Measurements from ENCODE around the gene ACOX3. TPM values are rescaled to one million over a fixed set of nuclear protein-coding genes. Genes with fewer than 3 reads are reported as not detected.

Gene ACOX3
- total and polyA plus RNA-seq, 2 of the 8 experiments (the other 6 are each of a cell fraction or from before 2014, with no cell fraction given): 2.5 to 9.9 TPM

- H3K56ac ChIP-seq (replicated peaks; ENCODE audit: insufficient read length, low read depth, low read length): no peak overlapping the region
- H2BK20ac ChIP-seq (ENCODE audit: low read length): no peak overlapping the region
- H3K4me3 ChIP-seq (ENCODE audit: extremely low read depth in 1 of 4, insufficient read depth in 2 of 4, low read depth in 3 of 4, low read length in 4 of 4): no peak overlapping the region
- POLR2A ChIA-PET (ENCODE audit: partially characterized antibody): interaction anchor here (1.0 to 1.3 kb wide), 2 partner anchors 9 to 80 kb away, joined by 3 read pairs; no protein-coding TSS in a partner anchor
- H3K9me3 ChIP-seq (ENCODE audit: insufficient read depth in 2 of 2, low read depth in 1 of 2, low read length in 1 of 2): no peaks in the 10 kb centered on the region
- WGBS, 2 experiments (ENCODE audit: extremely low coverage in 1 of 2, insufficient coverage in 1 of 2, insufficient read length in 1 of 2, insufficient replicate concordance in 2 of 2, low coverage in 1 of 2, low lambda C conversion rate in 2 of 2, missing lambda C conversion rate in 1 of 2): 88% methylated on average over 13 of the region's 15 CpGs; no CpG with 5 or more reads in 1 of the 2 experiments
- no peaks in the 10 kb centered on the region for H3K27me3 ChIP-seq (replicated peaks in 1 of 4; ENCODE audit: control insufficient read depth in 3 of 4, extremely low read depth in 1 of 4, insufficient read depth in 3 of 4, low read length in 3 of 4)
- no peaks in the 10 kb centered on the region for H4K20me1 ChIP-seq (replicated peaks in 1 of 2; ENCODE audit: control insufficient read depth in 1 of 2, insufficient read depth in 2 of 2, low read length in 2 of 2)
- no peaks in the 10 kb centered on the region for H3K79me1 ChIP-seq (ENCODE audit: low read depth, low read length)
- peak overlapping the region; percentile 32; the same call in 1 of the 2 replicates for H4K8ac ChIP-seq (ENCODE audit: extremely low read depth, insufficient read depth, low read length)
- no peak overlapping the region for H3K23ac ChIP-seq (ENCODE audit: insufficient read length)
- no peaks in the 10 kb centered on the region for H3K79me2 ChIP-seq (ENCODE audit: control insufficient read depth in 1 of 2, insufficient read depth in 2 of 2, low read length in 2 of 2)
- no peak overlapping the region for H4K5ac ChIP-seq (ENCODE audit: insufficient read length, low read depth, low read length)
- peak overlapping the region; percentile 56; the same call in 1 of the 2 replicates for H2AK5ac ChIP-seq (ENCODE audit: low read depth, low read length)
- no peak overlapping the region for H2BK12ac ChIP-seq (ENCODE audit: low read depth, low read length)
- H3K4ac ChIP-seq (replicated peaks; ENCODE audit: insufficient read length, low read depth, low read length): peak overlapping the region; percentile 62
- H3K9ac ChIP-seq (replicated peaks in 1 of 4; ENCODE audit: extremely low read depth in 1 of 4, low read depth in 3 of 4, low read length in 3 of 4): no peak overlapping the region
- no peaks in the 10 kb centered on the region for H3K36me3 ChIP-seq (ENCODE audit: control insufficient read depth in 2 of 4, insufficient read depth in 4 of 4, low read length in 3 of 4)
- H4K91ac ChIP-seq (replicated peaks; ENCODE audit: insufficient read length, low read length): peak overlapping the region; percentile 78
- FAIRE-seq (no peak), DNase-seq (ENCODE audit: low read depth in 1 of 2, low spot score in 2 of 2) (no peak)
- H3K4me1 ChIP-seq (replicated peaks in 1 of 4; ENCODE audit: control insufficient read depth in 3 of 4, insufficient read depth in 4 of 4, low read length in 3 of 4): peaks cover 0 to 8% (median 6%) of the 10 kb centered on the region in 4 experiments; a peak in 6 of 7 replicates
- no peaks in the 10 kb centered on the region for H3K23me2 ChIP-seq (ENCODE audit: low read depth, low read length)
- H3K18ac ChIP-seq (ENCODE audit: extremely low read depth, low read length): no peak overlapping the region
- CTCF ChIA-PET (ENCODE audit: partially characterized antibody): interaction anchor here (1.0 to 10.4 kb wide), 8 partner anchors 9 to 132 kb away, joined by 3 to 94 read pairs (median 4); no protein-coding TSS in a partner anchor
- H2BK5ac ChIP-seq (ENCODE audit: low read depth, low read length): no peak overlapping the region
- H2AFZ ChIP-seq (ENCODE audit: low read length): no peak overlapping the region
- no peak overlapping the region for H3K14ac ChIP-seq (ENCODE audit: insufficient read length)
- no peak overlapping the region for H3K27ac ChIP-seq (ENCODE audit: low read depth, low read length)
- no peak overlapping the region for H2BK120ac ChIP-seq (replicated peaks; ENCODE audit: low read depth, low read length)
- no peak overlapping the region for H3K4me2 ChIP-seq (ENCODE audit: insufficient read depth in 1 of 2, low read depth in 2 of 2, low read length in 2 of 2)
- H2BK15ac ChIP-seq (ENCODE audit: low read length): no peak overlapping the region
- no peak for TF ChIP-seq TBP (IDR thresholded peaks at IDR 0.05; ENCODE audit: low read depth, low read length)
- TF ChIP-seq JUN (IDR thresholded peaks at IDR 0.05; ENCODE audit: low read depth, low read length): no peak
- no peak for TF ChIP-seq RFX5 (IDR thresholded peaks at IDR 0.05; ENCODE audit: borderline replicate concordance, low read depth, low read length)
- no peak for TF ChIP-seq CHD2 (IDR thresholded peaks at IDR 0.05; ENCODE audit: low read length)
Observed at GRCh38 chr4:8399298-8399697, 41.2 kb downstream of the ACOX3 start.
